ENCODE data around the gene RAPGEF4. TPM values are rescaled to one million over a fixed set of nuclear protein-coding genes. Genes with fewer than 3 reads are reported as not detected.

Gene RAPGEF4
- total RNA-seq, 4 donors from 2014 or later, result 2.8 to 73.4 (median 6.9) TPM

DNA sequence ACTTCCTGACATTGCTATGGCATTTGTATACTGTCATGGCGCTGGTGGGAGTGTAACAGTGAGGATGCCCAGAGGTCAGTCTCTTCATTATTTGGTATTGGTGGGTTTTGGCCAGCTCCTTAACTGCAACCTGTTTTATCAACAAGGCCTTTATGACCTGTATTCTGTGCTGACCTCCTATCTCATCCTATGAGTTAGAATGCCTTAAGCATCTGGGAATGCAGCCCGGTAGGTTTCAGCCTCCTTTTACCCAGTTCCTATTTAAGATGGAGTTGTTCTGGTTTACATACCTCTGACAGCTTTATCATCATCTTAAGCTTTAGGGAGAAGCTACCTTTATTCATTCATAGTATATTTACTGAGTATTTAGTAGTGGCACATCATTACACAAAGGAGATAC, 103.8 kb downstream of the RAPGEF4 start:
- no peaks in the 10 kb centered on the region for H3K36me3 ChIP-seq
- no peak overlapping the region for H3K4me3 ChIP-seq
- TF ChIP-seq POLR2A (IDR thresholded peaks at IDR 0.05), result no peak
- TF ChIP-seq, protein P1, sequence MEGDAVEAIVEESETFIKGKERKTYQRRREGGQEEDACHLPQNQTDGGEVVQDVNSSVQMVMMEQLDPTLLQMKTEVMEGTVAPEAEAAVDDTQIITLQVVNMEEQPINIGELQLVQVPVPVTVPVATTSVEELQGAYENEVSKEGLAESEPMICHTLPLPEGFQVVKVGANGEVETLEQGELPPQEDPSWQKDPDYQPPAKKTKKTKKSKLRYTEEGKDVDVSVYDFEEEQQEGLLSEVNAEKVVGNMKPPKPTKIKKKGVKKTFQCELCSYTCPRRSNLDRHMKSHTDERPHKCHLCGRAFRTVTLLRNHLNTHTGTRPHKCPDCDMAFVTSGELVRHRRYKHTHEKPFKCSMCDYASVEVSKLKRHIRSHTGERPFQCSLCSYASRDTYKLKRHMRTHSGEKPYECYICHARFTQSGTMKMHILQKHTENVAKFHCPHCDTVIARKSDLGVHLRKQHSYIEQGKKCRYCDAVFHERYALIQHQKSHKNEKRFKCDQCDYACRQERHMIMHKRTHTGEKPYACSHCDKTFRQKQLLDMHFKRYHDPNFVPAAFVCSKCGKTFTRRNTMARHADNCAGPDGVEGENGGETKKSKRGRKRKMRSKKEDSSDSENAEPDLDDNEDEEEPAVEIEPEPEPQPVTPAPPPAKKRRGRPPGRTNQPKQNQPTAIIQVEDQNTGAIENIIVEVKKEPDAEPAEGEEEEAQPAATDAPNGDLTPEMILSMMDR (IDR thresholded peaks at IDR 0.05), result no peak
- H3K27me3 ChIP-seq, result no peaks in the 10 kb centered on the region
- no peaks in the 10 kb centered on the region for H3K9me3 ChIP-seq
- H3K27ac ChIP-seq, result no peak overlapping the region
- DNase-seq, result no peak
- no peaks in the 10 kb centered on the region for H3K4me1 ChIP-seq

DNA sequence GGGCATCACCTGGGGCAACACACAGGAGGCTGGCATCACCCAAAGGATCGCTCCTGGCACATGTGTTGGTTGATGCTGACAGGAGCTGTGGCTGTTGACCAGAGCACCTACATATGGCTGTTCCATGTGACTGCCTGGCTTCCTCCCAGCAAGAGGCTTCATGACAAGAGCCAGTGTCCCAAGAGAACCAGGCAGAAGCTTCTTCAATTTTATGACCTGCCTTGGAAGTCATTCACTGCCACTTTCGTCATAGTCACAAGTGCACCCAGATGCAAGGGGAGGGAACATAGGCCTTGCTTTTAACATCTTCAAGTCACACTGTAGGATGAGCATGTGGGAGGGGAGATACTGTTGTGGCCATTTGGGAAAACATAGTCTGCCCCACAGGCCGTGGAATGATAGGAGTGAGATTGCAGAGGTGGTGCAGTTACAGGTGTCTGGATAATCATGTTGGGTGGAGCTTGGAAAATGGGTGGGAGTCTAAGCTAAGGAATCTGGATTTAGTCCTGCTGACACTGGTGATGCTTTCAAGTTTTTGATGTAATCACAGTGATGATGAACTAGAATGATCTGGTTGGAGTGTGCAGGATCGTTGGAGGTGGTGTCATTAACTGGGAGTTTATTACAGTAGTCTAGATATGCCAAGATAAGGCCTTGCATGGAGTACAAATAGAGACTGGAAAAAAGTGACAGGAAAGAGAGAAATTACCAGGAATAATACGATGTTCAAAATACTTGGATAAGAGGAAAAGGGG, 107.0 kb downstream of the RAPGEF4 start:
- Histone ChIP-seq H3K27me3 (no peaks in the 10 kb centered on the region), H3K4me1 (no peaks in the 10 kb centered on the region), H3K9me3 (no peaks in the 10 kb centered on the region), H3K36me3 (no peaks in the 10 kb centered on the region), H3K27ac (no peak overlapping the region), H3K4me3 (no peak overlapping the region)
- DNase-seq, result no peak
- TF ChIP-seq POLR2A (IDR thresholded peaks at IDR 0.05), result no peak
- TF ChIP-seq, protein P1 (IDR thresholded peaks at IDR 0.05), result no peak

DNA sequence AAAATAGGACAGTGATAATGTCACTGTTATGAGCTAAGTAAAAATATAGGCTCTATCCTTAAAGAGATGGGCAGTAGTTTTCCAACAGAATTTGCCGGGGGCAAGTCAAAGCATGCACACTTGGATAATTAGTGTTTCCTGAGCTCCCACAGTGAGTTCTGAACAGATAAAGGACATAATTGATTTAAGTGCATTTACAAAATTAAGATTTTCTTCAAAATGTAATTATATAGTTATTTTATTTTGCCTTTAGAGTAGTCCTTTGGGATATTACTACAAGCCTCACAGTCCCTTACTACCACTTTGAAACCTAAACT, 107.6 kb downstream of the RAPGEF4 start:
- Histone ChIP-seq H3K36me3 (no peaks in the 10 kb centered on the region), H3K4me3 (no peak overlapping the region), H3K27me3 (no peaks in the 10 kb centered on the region), H3K9me3 (no peaks in the 10 kb centered on the region), H3K27ac (no peak overlapping the region), H3K4me1 (no peaks in the 10 kb centered on the region)
- TF ChIP-seq, protein P1 (IDR thresholded peaks at IDR 0.05), result no peak
- no peak for TF ChIP-seq POLR2A (IDR thresholded peaks at IDR 0.05)
- DNase-seq, result no peak

DNA sequence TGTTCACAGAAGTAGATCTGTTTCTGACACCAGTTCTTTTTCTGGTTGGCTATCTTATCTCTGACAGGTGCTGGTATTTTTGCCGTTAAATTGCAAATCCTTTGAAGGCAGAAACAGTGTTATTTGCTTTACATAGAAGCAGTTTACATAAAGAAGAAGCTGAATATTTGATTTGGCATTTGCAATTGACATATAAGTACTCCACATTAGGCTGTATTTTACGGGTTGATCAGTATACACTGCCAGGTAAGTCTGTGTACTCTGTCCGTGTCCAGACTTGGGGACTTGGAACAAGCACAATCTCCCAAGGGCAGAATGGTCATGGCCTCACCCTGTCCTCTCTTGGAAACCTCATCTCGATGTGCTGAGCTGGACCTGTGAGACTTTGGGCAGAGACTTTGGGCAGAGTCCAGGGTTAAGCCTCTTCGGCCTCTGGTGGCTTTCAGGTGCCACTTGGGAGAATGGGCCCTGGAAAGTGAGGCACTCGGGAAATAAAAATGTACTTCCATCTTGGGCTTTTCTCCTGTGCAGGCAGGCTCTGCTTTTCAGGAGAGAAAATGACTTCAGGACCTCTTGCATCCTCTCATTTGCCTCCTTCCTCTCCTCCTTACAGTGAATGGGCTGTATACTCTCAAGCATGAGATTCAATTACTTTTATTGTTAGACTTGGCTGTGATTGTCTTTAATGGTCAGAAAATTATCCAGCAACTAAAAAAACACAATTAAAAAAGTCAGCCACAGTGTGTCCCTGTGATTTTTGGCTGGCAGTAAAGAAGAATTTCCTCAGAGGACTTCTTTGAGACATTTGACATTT, 108.5 kb downstream of the RAPGEF4 start:
- no peak for DNase-seq
- TF ChIP-seq, protein P1 (IDR thresholded peaks at IDR 0.05), result no peak
- TF ChIP-seq POLR2A (IDR thresholded peaks at IDR 0.05), result no peak
- Histone ChIP-seq H3K27me3 (no peaks in the 10 kb centered on the region), H3K4me3 (no peak overlapping the region), H3K36me3 (no peaks in the 10 kb centered on the region), H3K9me3 (no peaks in the 10 kb centered on the region), H3K4me1 (no peaks in the 10 kb centered on the region), H3K27ac (no peak overlapping the region)

DNA sequence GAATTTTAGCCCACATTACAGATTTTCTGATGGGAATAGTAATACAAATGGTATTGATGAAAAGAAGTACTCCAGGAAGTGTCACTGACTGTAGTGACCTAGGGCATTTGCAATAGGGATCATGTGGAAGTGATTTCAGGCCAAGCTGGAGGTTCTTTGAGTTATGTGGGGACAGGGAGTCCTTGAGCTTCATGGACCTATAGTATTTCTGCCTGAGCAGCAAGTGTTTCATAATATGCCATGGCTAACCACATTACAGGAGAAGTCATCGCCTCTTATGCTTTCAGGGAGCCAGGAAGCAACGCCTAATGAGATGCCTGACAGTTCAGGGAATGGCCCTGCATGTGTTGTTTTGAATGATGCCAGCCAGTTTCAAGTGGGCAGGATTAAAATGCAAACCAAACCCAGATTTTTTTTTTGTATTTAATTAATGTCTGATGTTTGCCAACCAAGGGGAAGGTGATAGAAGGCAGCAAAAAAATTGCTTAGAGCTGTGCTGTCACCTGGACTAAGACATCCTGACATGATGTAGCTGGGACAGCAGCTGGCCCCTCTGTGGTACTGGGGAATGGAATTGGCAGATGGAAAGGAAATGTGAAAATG, 109.5 kb downstream of the RAPGEF4 start:
- H3K27me3 ChIP-seq, result no peaks in the 10 kb centered on the region
- H3K4me3 ChIP-seq, result no peak overlapping the region
- H3K4me1 ChIP-seq, result no peaks in the 10 kb centered on the region
- H3K36me3 ChIP-seq, result no peaks in the 10 kb centered on the region
- H3K27ac ChIP-seq, result no peak overlapping the region
- TF ChIP-seq POLR2A (IDR thresholded peaks at IDR 0.05), result no peak
- TF ChIP-seq, protein P1 (IDR thresholded peaks at IDR 0.05), result no peak
- no peaks in the 10 kb centered on the region for H3K9me3 ChIP-seq
- no peak for DNase-seq

Data from Peyer's patch (tissue), 4 donors.